Measurements from ENCODE around the gene GBX2.

GRCh38 chr2:236177604-236177966 is 9.4 kb upstream of the GBX2 start:
- TF ChIP-seq CTCF (IDR thresholded peaks at IDR 0.05; ENCODE audit: insufficient read depth, low read depth, low read length): peak; percentile 34
- TF ChIP-seq EZH2 (IDR thresholded peaks at IDR 0.05; ENCODE audit: insufficient read depth, low read length): no peak
